HepG2 (cell line): ENCODE data around the gene OXLD1. TPM values are rescaled to one million over a fixed set of nuclear protein-coding genes. Genes with fewer than 3 reads are reported as not detected.

Source experiments
- EED ChIP-seq: sonication (generic); formaldehyde crosslinking; IDR thresholded peaks from 2 replicates; pipeline ENCODE4 v1.5.0; 2020; ENCODE audit warnings: mild to moderate bottlenecking, missing genetic modification reagents
- FOSL2 ChIP-seq: sonication (generic); formaldehyde crosslinking; IDR thresholded peaks from 2 replicates; pipeline ENCODE4 v1.4.0; 2020; ENCODE audit warnings: missing genetic modification reagents
- HOXD1 ChIP-seq: sonication (generic); formaldehyde crosslinking; IDR thresholded peaks from 2 replicates; pipeline ENCODE4 v1.5.0; 2020; ENCODE audit warnings: missing genetic modification reagents
- KLF13 ChIP-seq: sonication (generic); formaldehyde crosslinking; IDR thresholded peaks from 2 replicates; pipeline ENCODE4 v1.4.0; 2020; ENCODE audit warnings: mild to moderate bottlenecking, missing genetic modification reagents
- MZF1 ChIP-seq: sonication (generic); formaldehyde crosslinking; IDR thresholded peaks from 2 replicates; pipeline ENCODE4 v1.8.1; 2023; ENCODE audit warnings: mild to moderate bottlenecking, missing genetic modification reagents, borderline replicate concordance
- NFE2 ChIP-seq: sonication (generic); formaldehyde crosslinking; IDR thresholded peaks from 2 replicates; pipeline ENCODE4 v1.4.0; 2020; ENCODE audit warnings: missing genetic modification reagents
- SNAI1 ChIP-seq: sonication (generic); formaldehyde crosslinking; IDR thresholded peaks from 2 replicates; pipeline ENCODE4 v1.5.0; 2020; ENCODE audit warnings: mild to moderate bottlenecking, missing genetic modification reagents, borderline replicate concordance
- ZBTB38 ChIP-seq: sonication (generic); formaldehyde crosslinking; IDR thresholded peaks from 2 replicates; pipeline ENCODE4 v1.5.1; 2020; ENCODE audit warnings: mild to moderate bottlenecking, missing genetic modification reagents
- ZNF143 ChIP-seq: sonication (generic); formaldehyde crosslinking; IDR thresholded peaks from 2 replicates; pipeline ENCODE4 v1.4.0; 2020; ENCODE audit warnings: missing genetic modification reagents
- ZNF24 ChIP-seq: fragments of 450-650 bp; IDR thresholded peaks from 2 replicates; pipeline ENCODE4 v1.6.1; 2017; ENCODE audit warnings: antibody characterized with exemption, mild to moderate bottlenecking
- polyA plus RNA-seq, 8 experiments: library from polyadenylated mRNA; depleted of rRNA in 3 of 8; stranded (reverse) in 7 of 8; unstranded in 1 of 8; fragments of >200 nt; fragmentation: Illumina TruSeq in 4 of 8; extraction: Trizol in 4 of 8; gene quantifications; 2 replicates each; pipeline versions ENCODE4 v1.2.1 to v1.2.3, GENCODE V29; 2011 to 2016; ENCODE audit warnings: low read depth in 4 of 8, missing spikeins in 1 of 8, mixed read lengths in 1 of 8; ENCODE audit not compliant: insufficient read depth in 1 of 8
- total RNA-seq, 5 experiments: library from RNA; depleted of rRNA; stranded (reverse); fragments of >200 nt; fragmentation: Illumina TruSeq; extraction: Trizol; gene quantifications; 2 replicates each; pipeline ENCODE4 v1.2.3, GENCODE V29; 2016; ENCODE audit warnings: low read depth in 1 of 5
- TF ChIP-seq, protein P1 (sequence below): sonication (generic); formaldehyde crosslinking; IDR thresholded peaks from 2 replicates; pipeline ENCODE4 v1.9.0; 2021; ENCODE audit warnings: missing genetic modification reagents, mild to moderate bottlenecking, borderline replicate concordance
- TF ChIP-seq, protein P2 (sequence below): IDR thresholded peaks from 2 replicates; pipeline ENCODE4 v1.6.1; 2016
- TF ChIP-seq, protein P3 (sequence below), 2 experiments: sonication (generic) in 1 of 2; formaldehyde crosslinking in 1 of 2; IDR thresholded peaks; 2 replicates each; pipeline versions ENCODE4 v1.6.1 to v1.9.0; 2014 to 2022; ENCODE audit warnings: antibody characterized with exemption in 1 of 2, borderline replicate concordance in 1 of 2, inconsistent platforms in 1 of 2, low read depth in 1 of 2, missing genetic modification reagents in 1 of 2
- TF ChIP-seq, protein P4 (sequence below): sonication (generic); formaldehyde crosslinking; IDR thresholded peaks from 2 replicates; pipeline ENCODE4 v1.5.0; 2020; ENCODE audit warnings: missing genetic modification reagents
- TF ChIP-seq, protein P5 (sequence below): sonication (generic); formaldehyde crosslinking; IDR thresholded peaks from 2 replicates; pipeline ENCODE4 v1.4.0; 2020; ENCODE audit warnings: missing genetic modification reagents, mild to moderate bottlenecking, borderline replicate concordance

The OXLD1 gene
- total and polyA plus RNA-seq, 2 of the 13 experiments (the other 11 are each of a cell fraction or from before 2014, with no cell fraction given): 27.1 to 37.5 TPM

DNA sequence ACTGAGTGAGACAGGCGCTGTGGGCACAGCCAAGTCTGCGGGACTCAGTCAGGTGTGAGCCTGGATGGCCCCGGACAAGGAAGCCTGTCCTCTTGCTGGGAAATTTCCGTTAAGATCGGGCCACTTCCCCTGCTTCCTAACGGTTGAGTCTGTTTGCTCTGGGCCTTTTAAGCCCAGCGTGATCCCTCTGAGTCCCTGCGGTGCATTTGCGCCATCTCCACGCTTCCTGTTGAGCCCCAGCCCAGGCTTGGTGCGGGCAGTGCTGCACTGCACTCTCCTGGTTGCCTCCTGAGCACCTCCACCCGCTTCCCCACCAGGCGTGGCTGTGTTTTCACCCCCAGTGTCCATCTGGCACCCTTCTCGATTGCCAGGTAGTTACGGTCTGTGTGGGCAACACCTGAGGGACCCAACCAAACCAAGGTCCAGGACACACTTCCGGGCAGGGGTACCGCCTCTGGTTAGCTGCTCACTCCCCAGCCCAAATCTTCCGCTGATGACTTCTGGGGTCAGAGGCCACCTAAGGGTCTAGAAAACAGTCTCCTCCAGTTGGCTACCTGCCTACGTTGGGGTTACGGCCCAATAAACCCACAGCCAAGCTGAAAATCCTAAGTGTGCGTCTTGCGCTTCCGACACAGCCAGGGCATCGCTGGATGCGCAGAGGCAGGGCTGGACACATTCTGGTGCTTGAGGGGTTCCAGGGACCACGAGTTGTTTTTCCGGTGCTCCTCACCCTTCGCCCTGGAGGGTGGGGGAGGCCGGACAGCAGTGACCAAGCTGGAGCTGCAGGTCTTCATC is 44.3 kb upstream of the OXLD1 start (continued):
- TF ChIP-seq KLF13 (CRISPR knock-in tag) (0 out of 2 replicates have a peak, but pooled peaks have one; percentile 29), SNAI1 (CRISPR knock-in tag) (0 out of 2 replicates have a peak, but pooled peaks have one; percentile 61), ZNF143 (CRISPR knock-in tag) (peak; percentile 16; the same call in 1 of the 2 replicates), MZF1 (CRISPR knock-in tag) (no peak), NFE2 (CRISPR knock-in tag) (no peak), ZNF24 (no peak), FOSL2 (CRISPR knock-in tag) (peak; percentile 11; the same call in 1 of the 2 replicates), EED (peak; percentile 52; the same call in 1 of the 2 replicates), HOXD1 (CRISPR knock-in tag) (no peak), ZBTB38 (peak; percentile 99)
- TF ChIP-seq, protein P1, sequence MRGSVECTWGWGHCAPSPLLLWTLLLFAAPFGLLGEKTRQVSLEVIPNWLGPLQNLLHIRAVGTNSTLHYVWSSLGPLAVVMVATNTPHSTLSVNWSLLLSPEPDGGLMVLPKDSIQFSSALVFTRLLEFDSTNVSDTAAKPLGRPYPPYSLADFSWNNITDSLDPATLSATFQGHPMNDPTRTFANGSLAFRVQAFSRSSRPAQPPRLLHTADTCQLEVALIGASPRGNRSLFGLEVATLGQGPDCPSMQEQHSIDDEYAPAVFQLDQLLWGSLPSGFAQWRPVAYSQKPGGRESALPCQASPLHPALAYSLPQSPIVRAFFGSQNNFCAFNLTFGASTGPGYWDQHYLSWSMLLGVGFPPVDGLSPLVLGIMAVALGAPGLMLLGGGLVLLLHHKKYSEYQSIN (CRISPR knock-in tag): no peak
- TF ChIP-seq, protein P2, sequence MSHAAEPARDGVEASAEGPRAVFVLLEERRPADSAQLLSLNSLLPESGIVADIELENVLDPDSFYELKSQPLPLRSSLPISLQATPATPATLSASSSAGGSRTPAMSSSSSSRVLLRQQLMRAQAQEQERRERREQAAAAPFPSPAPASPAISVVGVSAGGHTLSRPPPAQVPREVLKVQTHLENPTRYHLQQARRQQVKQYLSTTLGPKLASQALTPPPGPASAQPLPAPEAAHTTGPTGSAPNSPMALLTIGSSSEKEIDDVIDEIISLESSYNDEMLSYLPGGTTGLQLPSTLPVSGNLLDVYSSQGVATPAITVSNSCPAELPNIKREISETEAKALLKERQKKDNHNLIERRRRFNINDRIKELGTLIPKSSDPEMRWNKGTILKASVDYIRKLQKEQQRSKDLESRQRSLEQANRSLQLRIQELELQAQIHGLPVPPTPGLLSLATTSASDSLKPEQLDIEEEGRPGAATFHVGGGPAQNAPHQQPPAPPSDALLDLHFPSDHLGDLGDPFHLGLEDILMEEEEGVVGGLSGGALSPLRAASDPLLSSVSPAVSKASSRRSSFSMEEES (CRISPR knock-in tag): no peak
- TF ChIP-seq, protein P3, sequence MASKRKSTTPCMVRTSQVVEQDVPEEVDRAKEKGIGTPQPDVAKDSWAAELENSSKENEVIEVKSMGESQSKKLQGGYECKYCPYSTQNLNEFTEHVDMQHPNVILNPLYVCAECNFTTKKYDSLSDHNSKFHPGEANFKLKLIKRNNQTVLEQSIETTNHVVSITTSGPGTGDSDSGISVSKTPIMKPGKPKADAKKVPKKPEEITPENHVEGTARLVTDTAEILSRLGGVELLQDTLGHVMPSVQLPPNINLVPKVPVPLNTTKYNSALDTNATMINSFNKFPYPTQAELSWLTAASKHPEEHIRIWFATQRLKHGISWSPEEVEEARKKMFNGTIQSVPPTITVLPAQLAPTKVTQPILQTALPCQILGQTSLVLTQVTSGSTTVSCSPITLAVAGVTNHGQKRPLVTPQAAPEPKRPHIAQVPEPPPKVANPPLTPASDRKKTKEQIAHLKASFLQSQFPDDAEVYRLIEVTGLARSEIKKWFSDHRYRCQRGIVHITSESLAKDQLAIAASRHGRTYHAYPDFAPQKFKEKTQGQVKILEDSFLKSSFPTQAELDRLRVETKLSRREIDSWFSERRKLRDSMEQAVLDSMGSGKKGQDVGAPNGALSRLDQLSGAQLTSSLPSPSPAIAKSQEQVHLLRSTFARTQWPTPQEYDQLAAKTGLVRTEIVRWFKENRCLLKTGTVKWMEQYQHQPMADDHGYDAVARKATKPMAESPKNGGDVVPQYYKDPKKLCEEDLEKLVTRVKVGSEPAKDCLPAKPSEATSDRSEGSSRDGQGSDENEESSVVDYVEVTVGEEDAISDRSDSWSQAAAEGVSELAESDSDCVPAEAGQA (IDR thresholded peaks at IDR 0.05; ENCODE audit: low read depth): 0 out of 2 replicates have a peak, but pooled peaks have one; percentile 39
- TF ChIP-seq, protein P3 (CRISPR knock-in tag; IDR thresholded peaks at IDR 0.05; ENCODE audit: borderline replicate concordance): no peak
- TF ChIP-seq, protein P4, sequence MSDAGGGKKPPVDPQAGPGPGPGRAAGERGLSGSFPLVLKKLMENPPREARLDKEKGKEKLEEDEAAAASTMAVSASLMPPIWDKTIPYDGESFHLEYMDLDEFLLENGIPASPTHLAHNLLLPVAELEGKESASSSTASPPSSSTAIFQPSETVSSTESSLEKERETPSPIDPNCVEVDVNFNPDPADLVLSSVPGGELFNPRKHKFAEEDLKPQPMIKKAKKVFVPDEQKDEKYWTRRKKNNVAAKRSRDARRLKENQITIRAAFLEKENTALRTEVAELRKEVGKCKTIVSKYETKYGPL: no peak
- TF ChIP-seq, protein P5, sequence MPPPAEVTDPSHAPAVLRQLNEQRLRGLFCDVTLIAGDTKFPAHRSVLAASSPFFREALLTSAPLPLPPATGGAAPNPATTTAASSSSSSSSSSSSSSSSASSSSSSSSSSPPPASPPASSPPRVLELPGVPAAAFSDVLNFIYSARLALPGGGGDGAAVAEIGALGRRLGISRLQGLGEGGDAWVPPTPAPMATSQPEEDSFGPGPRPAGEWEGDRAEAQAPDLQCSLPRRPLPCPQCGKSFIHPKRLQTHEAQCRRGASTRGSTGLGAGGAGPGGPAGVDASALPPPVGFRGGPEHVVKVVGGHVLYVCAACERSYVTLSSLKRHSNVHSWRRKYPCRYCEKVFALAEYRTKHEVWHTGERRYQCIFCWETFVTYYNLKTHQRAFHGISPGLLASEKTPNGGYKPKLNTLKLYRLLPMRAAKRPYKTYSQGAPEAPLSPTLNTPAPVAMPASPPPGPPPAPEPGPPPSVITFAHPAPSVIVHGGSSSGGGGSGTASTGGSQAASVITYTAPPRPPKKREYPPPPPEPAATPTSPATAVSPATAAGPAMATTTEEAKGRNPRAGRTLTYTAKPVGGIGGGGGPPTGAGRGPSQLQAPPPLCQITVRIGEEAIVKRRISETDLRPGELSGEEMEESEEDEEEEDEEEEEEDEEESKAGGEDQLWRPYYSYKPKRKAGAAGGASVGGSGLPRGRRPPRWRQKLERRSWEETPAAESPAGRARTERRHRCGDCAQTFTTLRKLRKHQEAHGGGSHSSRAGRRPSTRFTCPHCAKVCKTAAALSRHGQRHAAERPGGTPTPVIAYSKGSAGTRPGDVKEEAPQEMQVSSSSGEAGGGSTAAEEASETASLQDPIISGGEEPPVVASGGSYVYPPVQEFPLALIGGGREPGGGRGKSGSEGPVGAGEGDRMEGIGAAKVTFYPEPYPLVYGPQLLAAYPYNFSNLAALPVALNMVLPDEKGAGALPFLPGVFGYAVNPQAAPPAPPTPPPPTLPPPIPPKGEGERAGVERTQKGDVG (CRISPR knock-in tag): 0 out of 2 replicates have a peak, but pooled peaks have one; percentile 54
